Hepatic stellate cell (primary cell): ENCODE data around the gene PACS1.
"Not testable (repeated sequence)": the region's sequence is repeated elsewhere in the genome, so short reads cannot be mapped to it uniquely, and the experiment has no call there.

ENCODE experiments used
- DNase-seq: peaks from one replicate; pipeline ENCODE4 v3.0.0; 2011; ENCODE audit warnings: low spot score

Gene PACS1

DNA sequence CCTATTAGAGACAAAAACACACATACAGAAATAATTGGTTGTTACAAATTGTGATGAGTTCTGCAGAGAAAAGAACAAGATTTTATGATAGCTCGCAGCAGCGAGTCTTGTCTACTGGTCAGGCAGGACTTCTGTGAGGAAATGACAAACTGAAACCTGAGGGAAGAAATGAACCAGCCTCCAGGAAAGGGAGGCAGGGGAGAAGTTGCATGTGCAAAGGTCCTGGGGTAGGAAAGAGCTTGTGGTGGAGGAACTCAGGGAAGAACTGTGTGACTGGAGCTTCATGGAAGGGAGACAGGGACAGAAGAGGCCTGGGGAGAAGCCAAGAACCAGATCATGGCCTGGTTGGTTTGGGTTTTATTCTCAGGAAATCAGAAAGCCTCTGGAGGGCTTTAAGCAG is 189.2 kb downstream of the PACS1 start:
- DNase-seq = no peak

DNA sequence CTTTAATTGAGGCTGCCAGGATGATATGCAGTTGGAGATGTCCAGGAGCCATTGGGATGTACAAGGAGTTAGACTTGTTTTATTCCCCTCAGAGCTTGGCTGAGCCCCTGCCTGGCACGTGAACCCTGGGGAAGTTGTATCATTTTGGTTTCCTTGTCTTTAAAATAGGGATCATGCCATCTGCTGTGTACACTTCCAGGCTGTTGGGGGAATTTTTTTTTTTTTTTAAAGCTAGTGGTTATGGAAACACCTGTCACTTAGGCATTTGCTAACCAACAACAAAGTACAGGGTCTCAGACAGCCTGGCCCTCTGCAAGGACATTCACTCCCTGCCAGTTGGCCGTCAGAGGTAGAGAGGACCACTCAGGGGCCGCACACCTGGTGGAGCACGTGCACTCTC is 189.9 kb downstream of the PACS1 start:
- no peak for DNase-seq

DNA sequence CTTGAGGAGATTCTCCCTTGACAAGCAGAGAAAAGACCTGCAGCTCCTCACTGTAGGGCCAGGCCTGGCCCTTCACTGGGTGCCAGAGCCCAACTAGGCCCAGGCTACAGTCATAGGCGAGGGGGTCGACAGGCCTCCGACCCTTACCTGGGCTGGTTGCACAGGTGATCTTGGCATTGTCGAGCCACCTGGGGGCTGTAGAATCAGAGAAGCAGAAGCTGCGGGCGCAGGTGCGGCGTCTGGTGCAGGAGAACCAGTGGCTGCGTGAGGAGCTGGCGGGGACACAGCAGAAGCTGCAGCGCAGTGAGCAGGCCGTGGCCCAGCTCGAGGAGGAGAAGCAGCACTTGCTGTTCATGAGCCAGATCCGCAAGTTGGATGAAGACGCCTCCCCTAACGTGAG is 191.5 kb downstream of the PACS1 start:
- DNase-seq = no peak

DNA sequence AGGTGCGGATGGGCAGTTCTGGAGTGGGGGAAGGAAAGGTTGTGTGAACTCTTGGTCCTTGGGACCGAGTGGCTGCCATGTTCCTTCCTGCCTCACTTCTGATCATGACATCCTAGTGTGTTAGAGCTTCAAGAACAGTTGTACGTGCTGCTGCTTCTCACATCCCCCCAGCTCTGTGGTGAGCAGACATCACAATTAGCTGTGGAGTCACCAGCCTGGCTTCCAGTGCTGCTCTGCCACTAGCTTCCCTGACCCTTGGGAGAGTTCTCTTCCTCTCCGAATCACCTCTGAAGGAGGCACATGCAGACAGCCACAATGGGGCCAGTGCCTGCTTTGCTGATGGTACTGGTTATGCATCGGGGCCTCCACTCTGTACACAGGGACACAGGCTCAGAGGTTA is 192.1 kb downstream of the PACS1 start:
- DNase-seq = no peak

DNA sequence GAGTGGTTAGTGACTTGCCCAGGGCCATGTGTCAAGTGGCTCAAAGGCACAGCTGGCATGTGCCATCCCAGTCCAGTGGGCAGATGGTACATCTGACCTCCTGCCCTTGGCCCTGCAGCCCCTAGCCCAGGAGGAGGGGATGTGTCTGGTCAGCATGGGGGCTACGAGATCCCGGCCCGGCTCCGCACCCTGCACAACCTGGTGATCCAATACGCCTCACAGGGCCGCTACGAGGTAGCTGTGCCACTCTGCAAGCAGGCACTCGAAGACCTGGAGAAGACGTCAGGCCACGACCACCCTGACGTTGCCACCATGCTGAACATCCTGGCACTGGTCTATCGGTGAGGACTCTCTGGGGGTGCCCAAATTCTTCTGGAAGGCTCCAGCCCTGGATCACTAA is 192.6 kb downstream of the PACS1 start:
- no peak for DNase-seq

DNA sequence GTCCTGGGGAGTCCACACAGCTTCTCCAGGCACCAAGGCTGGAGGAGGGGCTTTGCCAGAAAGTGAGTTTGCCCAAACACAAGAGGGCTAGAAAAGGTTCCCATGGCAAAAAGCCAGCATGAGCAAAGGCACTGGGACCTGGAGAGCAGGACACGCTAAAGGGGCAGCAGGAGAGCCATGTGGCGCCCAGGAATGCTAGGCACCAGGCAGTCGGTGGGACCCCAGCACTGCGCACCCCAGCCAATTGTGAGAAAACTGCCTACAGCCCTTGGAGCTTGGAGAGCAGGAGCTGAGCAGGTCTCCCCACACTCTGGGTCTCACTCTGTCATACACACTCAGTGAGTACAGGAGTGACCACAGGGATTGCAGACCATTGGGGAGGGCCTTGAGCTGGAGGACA is 193.2 kb downstream of the PACS1 start:
- no peak for DNase-seq

DNA sequence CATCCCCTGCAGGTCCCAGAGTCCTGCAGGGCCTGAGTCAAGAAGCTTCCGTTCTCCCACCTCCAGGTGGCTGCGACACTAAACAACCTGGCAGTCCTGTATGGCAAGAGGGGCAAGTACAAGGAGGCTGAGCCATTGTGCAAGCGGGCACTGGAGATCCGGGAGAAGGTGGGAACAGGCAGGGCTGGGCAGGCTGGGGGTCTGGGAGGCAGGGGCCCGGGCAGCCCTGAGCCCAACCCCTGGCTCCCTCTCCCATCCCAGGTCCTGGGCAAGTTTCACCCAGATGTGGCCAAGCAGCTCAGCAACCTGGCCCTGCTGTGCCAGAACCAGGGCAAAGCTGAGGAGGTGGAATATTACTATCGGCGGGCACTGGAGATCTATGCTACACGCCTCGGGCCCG is 193.7 kb downstream of the PACS1 start:
- no peak for DNase-seq

DNA sequence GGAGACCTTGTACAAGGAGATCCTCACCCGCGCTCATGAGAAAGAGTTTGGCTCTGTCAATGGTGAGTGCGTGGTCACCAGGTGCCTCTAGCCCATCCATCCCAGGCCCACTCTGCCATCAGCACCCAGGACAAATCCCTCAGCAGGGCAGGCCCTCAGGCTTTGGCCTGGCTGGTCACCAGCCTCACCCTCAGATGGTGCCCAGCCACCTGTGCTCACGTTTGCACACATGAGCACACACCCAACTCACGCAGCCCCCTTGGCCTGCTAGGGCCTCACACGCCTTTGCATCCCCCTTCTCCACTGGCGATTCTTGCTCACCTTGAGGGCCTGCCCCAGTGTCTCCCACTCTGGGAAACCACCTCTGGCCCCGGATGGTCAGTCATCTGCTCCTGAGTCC is 194.3 kb downstream of the PACS1 start:
- DNase-seq = no peak

DNA sequence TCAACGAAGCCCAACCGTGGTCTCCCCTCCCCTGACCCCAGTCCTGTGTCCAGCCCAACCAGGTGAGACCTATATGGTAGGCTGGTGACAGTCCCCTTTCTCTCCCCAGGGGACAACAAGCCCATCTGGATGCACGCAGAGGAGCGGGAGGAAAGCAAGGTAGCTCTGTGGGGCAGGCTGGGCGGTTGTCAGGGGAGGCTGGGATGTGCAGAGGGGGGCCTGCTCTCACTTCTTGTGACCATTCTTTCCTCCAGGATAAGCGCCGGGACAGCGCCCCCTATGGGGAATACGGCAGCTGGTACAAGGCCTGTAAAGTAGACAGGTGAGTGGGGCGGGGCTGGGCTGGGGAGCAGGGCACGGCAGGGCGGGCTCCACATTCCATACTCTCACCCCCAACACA is 194.8 kb downstream of the PACS1 start:
- DNase-seq = no peak

DNA sequence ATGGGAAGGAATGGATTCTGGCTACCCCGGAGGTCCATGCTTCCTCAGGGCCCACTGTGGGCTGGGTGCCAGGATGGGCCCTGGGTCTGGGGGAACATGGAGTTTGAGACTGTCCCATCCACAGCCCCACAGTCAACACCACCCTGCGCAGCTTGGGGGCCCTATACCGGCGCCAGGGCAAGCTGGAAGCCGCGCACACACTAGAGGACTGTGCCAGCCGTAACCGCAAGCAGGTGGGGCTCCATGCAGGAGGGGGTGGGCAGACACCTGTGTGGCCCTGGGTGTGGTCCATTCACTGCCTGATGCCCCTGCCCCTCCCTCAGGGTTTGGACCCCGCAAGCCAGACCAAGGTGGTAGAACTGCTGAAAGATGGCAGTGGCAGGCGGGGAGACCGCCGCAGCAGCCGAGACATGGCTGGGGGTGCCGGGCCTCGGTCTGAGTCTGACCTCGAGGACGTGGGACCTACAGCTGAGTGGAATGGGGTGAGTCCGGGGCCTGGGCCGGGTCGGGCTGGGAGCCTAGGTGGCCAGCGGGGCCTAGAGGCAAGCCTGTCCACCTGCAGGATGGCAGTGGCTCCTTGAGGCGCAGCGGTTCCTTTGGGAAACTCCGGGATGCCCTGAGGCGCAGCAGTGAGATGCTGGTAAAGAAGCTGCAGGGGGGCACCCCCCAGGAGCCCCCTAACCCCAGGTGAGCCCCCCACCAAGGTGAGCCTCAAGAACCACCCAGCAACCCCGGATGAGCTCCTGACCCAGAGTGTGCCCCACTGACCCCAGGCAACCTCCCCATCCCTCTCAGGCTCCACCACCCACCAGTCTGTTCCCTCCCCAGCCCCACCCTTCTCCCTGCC is 195.7 kb downstream of the PACS1 start:
- DNase-seq = no peak

DNA sequence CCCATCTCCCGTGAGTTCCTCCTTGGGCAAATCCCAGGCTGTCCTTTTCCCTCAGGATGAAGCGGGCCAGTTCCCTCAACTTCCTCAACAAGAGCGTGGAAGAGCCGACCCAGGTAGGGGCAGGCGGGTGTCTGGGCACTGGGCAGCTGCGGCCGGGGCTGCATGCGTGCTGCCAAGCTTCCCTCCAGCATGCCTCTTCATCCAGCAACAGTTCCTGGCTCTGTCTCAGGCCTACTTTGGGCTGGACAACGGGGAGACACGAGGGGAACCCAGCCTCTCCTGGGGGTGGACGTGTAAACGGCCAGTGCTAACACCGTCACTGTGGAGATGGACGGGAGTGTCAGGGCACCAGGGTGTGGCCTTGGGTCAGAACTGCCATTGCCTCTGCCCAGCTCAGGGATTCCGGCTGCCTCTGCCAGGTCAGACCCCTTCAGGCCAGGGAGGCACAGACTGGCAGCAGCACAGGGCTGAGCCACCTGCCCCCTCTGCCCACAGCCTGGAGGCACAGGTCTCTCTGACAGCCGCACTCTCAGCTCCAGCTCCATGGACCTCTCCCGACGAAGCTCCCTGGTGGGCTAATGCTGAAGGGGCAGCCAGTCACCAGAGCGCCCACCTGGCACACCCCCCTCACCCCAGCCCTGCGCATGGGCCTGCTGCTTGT is 196.4 kb downstream of the PACS1 start:
- no peak for DNase-seq

DNA sequence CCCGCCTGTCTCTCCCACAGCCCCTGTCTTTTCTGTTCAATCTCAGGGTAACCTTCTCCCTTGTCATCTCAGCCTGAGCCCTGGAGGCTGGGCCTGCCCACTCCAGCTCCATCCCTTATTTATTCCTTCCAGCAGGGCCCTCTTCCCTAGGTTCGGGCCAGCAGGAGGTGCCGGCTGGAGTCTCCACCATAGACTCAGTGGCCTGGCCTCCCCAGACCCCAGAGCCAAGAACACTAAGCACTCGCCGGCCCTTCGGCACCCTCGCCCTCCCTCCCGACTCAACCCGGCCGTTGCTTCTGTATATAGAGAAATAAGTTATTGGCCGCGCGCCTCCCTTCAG is 196.9 kb downstream of the PACS1 start:
- no peak for DNase-seq

DNA sequence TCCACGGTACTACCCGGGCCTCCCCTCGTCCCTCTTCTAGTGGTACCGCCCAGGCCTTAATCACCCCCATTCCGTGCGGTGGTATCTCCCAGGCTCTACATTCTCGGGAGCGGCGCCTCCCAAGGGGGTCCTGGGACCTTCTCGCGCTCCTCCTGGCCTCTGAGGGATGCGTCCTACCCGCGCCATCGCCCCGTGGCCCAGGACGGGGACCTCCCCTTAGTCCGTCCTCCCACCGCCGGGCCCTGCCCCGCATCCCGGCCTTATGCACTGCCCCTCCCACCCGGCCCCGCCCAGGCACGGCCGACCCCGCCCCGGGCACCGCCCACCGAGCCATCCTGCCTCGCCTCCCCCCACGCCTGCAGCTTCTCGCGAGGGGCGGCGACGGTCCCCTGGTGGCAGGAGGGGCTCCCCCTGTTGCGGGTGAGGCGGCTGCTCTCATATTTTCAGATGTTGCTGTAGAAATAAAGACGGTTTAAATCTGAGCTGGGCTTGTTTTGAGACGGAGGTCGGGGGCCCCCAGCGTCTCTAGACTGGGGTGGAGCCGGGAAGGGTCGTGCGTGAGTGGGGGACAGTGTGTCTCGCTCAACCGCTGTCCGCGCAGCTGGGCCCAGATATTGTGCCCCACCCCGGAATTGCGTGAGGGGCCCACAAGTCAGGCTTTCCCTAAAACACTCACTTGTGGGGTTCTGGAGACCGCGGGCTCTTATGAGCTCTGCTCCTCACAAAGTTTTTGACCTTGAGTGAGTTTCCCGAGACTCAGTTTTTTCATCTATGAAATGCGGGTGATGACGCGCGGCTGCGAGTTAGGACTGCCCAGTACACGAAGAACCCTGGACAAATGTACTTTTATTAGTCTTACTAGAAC is 197.5 kb downstream of the PACS1 start:
- DNase-seq = peak; percentile 94

DNA sequence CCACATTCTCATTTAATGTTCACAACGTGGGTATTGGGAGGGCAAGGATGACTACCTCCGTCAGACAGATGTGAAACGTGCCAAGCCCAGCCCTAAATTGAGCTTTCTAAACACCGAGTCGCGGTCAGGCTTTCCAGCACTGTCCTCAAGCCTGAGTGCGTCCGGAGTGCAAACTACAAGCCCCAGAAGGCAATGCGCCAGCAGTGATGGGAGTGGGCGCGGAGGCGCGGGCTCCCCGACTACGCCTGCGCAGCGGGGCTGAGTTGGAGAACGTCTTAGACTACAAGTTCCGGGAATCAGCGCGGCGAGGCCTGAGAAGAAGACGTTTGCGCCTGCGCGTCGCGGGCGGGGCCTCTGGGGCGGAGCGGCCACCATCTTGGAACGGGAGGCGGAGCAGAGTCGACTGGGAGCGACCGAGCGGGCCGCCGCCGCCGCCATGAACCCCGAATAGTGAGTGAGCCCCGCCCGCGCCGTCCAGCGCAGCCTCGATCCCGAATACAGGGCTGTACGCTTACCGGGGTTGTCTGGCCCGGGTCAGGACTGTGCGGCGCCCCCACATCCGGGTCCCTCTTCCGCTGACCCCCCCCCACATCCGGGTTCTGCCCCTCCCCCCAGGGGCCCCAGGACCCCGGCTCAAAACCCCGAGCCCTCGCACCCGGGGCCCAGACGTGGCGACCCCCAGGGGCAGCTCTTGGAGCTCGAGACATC is 198.3 kb downstream of the PACS1 start, which contains the start of gene RAB1B:
TSS of gene RAB1B (plus strand) at position 396 of the 708 bp plus-strand sequence. CDS start at position 437, 41 bp downstream.
- DNase-seq = peak; percentile 99

DNA sequence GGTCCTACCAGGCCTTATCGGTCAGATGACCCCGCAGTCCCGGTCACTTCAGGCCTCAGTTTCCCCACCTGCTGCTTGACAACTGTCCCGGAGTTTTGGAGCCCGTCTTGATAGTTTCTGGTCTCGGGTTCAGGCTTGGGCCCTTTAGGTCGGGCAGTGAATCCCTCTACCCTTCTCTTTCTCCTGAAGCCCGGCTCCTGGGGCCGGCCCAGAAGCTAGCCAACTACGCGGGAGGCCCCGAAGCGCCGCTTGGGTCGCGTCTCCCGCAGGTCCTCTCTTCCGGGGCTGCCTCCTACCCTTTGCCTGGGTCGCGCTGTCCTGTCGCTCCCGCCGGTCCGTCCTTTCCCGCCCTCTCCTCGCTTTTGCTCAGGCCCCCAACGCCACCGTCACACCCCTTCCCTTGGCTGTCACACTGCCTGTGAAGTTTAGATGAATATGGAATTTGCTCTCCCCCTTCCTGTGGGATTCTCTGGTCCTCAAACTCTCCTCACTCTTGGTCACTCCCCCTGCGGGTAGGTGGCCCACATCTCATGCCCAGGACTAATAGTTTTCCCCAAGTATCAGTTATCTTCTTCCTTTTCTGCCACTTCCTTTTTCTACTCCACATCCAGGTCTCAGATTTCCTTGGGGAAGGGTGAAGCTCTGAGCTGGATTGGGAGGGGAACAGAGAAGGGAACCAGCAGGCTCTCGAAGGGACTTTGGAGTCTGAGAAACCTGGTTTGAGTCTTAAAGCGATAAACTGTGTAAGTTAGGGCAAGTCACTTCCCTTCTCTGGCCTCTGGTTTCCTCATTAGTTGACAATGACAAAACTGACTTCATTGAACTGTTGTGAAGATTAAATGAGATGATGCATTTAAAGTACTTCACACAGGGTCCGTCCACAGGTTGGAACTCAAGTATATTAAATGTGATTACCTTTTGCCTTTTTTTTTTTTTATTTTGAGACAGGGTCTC is 199.2 kb downstream of the PACS1 start:
- peak; percentile 78 for DNase-seq

DNA sequence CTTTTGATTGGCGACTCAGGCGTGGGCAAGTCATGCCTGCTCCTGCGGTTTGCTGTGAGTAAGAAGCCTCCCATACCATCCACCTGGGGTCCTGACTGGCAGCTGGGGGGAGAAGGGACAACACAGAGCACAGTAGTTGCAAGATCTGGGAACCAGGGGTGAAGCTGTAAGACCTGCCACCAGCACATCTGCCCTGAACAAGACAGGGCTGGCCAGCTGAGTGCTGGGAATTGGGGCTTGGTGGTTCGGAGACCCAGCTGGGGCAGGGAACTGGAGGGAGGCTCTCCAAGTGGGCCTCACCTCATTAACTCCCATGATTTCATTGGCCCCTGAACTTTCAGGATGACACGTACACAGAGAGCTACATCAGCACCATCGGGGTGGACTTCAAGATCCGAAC is 201.7 kb downstream of the PACS1 start:
- DNase-seq = no peak

DNA sequence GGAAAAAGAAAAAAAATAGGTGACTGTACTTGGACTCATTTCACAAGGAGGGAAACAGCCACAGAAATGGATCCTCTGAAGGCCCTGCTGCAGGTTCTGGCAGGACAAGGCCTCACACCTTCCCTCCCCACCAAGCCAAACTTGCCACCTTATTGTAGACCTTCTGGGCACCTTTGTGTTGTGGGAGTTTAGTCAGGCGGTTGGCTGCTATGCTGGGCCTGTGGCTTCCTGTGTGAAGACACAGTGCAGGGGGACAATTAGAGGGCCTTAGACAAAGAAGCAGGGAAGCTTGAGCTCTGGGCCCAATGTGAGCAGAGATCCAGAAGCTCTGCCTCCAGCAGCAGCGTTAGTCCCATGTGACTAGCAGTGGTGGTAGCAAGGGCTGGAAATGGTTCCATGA is 202.5 kb downstream of the PACS1 start:
- DNase-seq = no peak

DNA sequence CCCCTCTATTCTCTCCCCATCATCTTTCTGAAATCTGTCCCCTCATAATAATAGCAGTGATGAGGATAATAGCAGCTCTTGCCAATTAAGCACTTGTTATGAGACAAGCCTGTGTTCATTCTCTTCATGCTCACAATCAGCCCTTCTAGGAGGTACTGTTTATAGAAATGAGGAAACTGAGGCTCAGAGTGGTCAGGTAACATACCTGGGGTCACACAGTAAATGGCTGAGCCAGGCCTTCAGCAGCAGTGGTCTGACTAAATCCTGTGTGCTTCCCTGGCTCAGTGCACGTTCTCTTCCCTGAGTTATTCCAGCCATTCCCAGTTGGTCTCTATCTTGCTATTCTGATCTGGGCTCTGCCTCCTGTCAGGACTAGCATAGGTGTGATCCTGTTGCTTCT is 204.1 kb downstream of the PACS1 start:
- DNase-seq = no peak

DNA sequence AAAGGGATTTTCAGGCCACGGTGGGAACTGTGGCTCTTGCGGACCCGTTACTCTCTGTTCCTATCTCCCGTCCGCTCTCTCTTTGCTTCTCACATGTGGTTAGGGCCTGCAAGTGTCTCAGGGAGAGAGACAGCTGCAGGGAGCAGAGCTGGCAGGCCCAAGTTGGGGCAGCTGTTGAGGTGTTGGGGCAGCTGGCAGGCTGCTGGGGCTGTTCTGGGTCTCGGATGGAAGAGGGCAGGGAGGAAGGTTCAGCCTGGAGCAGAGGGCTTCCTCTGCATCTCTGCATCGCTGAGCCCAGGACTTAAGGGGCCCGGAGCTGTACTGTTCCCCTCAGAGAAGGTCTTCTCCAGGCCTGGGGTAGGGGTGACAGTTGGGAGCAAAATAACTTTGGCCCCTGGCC is 205.3 kb downstream of the PACS1 start:
- no peak for DNase-seq

DNA sequence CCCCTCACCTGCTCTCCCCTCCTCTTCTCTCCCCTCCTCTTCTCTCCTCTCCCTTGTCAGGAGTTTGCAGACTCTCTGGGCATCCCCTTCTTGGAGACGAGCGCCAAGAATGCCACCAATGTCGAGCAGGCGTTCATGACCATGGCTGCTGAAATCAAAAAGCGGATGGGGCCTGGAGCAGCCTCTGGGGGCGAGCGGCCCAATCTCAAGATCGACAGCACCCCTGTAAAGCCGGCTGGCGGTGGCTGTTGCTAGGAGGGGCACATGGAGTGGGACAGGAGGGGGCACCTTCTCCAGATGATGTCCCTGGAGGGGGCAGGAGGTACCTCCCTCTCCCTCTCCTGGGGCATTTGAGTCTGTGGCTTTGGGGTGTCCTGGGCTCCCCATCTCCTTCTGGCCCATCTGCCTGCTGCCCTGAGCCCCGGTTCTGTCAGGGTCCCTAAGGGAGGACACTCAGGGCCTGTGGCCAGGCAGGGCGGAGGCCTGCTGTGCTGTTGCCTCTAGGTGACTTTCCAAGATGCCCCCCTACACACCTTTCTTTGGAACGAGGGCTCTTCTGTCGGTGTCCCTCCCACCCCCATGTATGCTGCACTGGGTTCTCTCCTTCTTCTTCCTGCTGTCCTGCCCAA is 206.0 kb downstream of the PACS1 start:
- DNase-seq = no peak

DNA sequence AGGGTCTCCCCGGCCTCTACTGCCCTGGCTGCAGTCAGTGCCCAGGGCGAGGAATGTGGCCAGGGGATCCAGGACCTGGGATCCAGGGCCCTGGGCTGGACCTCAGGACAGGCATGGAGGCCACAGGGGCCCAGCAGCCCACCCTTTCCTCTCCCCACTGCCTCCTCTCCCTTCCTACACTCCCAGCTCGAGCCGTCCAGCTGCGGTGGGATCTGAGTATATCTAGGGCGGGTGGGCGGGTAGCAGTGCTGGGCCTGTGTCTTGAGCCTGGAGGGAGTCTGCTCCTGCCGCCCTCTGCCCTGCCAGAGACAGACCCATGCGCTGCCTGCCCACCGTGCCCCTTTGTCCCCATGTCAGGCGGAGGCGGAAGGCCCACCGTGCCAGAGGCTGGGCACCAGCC is 206.5 kb downstream of the PACS1 start:
- DNase-seq = not testable (repeated sequence)
